Prostate gland (tissue), 2 donors: ENCODE data around the gene SCCPDH. TPM values are rescaled to one million over a fixed set of nuclear protein-coding genes. Genes with fewer than 3 reads are reported as not detected.
A peak's percentile ranks its signal among the peaks of the same experiment; 100 is the strongest.
"Not testable (repeated sequence)": the region's sequence is repeated elsewhere in the genome, so short reads cannot be mapped to it uniquely, and the experiment has no call there.

ENCODE experiments used
- DNase-seq: peaks from one replicate; pipeline ENCODE4 v3.0.0-alpha.2; 2019; ENCODE audit warnings: low spot score
- H3K27ac ChIP-seq, 2 donors: fragments of 200-600 bp; sonication (generic); 2 replicates each; pipeline ENCODE4 v1.5.1; 2017 to 2019
- H3K27me3 ChIP-seq: fragments of 200-600 bp; sonication (generic); replicated peaks from 2 replicates; pipeline ENCODE4 v1.5.1; 2019; ENCODE audit not compliant: insufficient read depth
- H3K36me3 ChIP-seq, 2 donors: fragments of 200-600 bp; sonication (generic); 1 replicate in 1 of 2; 2 replicates in 1 of 2; pipeline versions ENCODE4 v1.5.1 to v1.8.1; 2017 to 2019
- H3K4me1 ChIP-seq: fragments of 200-600 bp; sonication (generic); replicated peaks from 2 replicates; pipeline ENCODE4 v1.5.1; 2019
- H3K4me3 ChIP-seq, 2 donors: fragments of 200-600 bp; sonication (generic); 2 replicates each; pipeline ENCODE4 v1.5.1; 2017 to 2019
- H3K9me3 ChIP-seq: fragments of 200-600 bp; sonication (generic); 2 replicates; pipeline ENCODE4 v1.5.1; 2017
- POLR2A ChIP-seq: fragments of 450-650 bp; IDR thresholded peaks from one replicate; pipeline ENCODE4 v1.6.1; 2016; ENCODE audit warnings: antibody characterized with exemption, mild to moderate bottlenecking
- POLR2AphosphoS5 ChIP-seq: sonication (generic); formaldehyde crosslinking; IDR thresholded peaks from one replicate; pipeline ENCODE4 v1.6.1; 2017; ENCODE audit warnings: antibody characterized with exemption
- WGBS: methylation state at CpG from one replicate; pipeline ENCODE4 v1.1.5; 2018; 5-methylcytosine and 5-hydroxymethylcytosine counted together
- intact Hi-C: fragments of 100-400 bp; cut with DNase I; formaldehyde crosslinking; loops from one replicate; pipeline ENCODE4 v1.14.2; 2022
- total RNA-seq, 2 donors: library from RNA; depleted of rRNA; stranded (reverse); fragments of >200 nt; gene quantifications; one replicate each; pipeline ENCODE4 v1.1.0, GENCODE V29; 2016
- TF ChIP-seq, protein P1 (sequence below), 4 experiments: fragments of 200-600 bp in 2 of 4; fragments of 450-650 bp in 2 of 4; sonication (generic) in 2 of 4; IDR thresholded peaks; 1 replicate in 3 of 4; 2 replicates in 1 of 4; pipeline ENCODE4 v1.5.1; 2016 to 2019; ENCODE audit warnings: antibody characterized with exemption in 4 of 4, mild to moderate bottlenecking in 2 of 4, moderate library complexity in 2 of 4

The SCCPDH gene
- total RNA-seq, 2 donors from 2014 or later, result 49.6 to 67.4 TPM

DNA sequence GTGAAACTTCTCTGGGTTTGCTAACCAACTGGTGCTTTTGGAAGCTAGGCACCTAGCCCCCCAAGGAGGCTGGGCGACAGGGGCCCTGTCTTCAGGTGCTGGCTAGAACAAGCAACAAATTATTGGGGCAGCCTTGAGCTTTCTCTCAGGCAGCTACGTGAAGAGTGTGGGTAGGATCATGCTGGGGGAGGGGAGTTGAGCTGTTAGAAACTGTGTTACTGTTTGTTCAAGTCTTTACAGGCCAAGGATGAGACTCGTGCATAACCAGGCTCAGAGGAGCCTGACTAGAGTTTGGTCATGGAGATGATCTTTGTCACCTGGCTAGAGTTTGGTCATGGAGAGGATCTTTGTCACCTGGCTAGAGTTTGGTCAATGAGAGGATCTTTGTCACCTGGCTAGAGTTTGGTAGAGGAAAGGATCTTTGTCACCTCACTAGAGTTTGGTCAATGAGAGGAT is 12.6 kb upstream of the SCCPDH start:
- no peak overlapping the region for H3K4me3 ChIP-seq
- H3K9me3 ChIP-seq, result no peaks in the 10 kb centered on the region
- no peaks in the 10 kb centered on the region for H3K27me3 ChIP-seq
- no peaks in the 10 kb centered on the region for H3K36me3 ChIP-seq
- intact Hi-C loops, result no loop called here
- H3K4me1 ChIP-seq, result no peaks in the 10 kb centered on the region
- WGBS, result 66% methylated on average over 3 of the region's 3 CpGs
- no peak overlapping the region for H3K27ac ChIP-seq
- no peak for DNase-seq
- TF ChIP-seq POLR2AphosphoS5, result no peak
- TF ChIP-seq, protein P1, sequence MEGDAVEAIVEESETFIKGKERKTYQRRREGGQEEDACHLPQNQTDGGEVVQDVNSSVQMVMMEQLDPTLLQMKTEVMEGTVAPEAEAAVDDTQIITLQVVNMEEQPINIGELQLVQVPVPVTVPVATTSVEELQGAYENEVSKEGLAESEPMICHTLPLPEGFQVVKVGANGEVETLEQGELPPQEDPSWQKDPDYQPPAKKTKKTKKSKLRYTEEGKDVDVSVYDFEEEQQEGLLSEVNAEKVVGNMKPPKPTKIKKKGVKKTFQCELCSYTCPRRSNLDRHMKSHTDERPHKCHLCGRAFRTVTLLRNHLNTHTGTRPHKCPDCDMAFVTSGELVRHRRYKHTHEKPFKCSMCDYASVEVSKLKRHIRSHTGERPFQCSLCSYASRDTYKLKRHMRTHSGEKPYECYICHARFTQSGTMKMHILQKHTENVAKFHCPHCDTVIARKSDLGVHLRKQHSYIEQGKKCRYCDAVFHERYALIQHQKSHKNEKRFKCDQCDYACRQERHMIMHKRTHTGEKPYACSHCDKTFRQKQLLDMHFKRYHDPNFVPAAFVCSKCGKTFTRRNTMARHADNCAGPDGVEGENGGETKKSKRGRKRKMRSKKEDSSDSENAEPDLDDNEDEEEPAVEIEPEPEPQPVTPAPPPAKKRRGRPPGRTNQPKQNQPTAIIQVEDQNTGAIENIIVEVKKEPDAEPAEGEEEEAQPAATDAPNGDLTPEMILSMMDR (IDR thresholded peaks at IDR 0.05), result no peak
- TF ChIP-seq POLR2A, result no peak

DNA sequence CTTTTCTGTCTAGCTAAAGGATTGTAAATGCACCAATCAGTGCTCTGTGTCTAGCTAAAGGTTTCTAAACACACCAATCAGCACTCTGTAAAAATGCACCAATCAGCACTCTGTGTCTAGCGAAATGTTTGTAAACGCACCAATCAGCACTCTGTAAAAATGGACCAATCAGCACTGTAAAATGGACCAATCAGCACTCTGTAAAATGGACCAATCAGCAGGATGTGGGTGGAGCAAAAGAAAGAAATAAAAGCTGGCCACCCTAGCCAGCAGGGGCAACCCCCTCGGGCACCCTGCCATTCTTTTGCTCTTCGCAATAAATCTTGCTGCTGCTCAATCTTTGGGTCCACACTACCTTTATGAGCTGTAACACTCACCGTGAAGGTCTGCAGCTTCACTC is 11.8 kb upstream of the SCCPDH start:
- H3K9me3 ChIP-seq, H3K4me1 ChIP-seq, H3K27me3 ChIP-seq, H3K4me3 ChIP-seq, H3K27ac ChIP-seq, H3K36me3 ChIP-seq, intact Hi-C loops, DNase-seq: not testable (repeated sequence)
- 87% methylated on average over 5 of the region's 5 CpGs for WGBS

DNA sequence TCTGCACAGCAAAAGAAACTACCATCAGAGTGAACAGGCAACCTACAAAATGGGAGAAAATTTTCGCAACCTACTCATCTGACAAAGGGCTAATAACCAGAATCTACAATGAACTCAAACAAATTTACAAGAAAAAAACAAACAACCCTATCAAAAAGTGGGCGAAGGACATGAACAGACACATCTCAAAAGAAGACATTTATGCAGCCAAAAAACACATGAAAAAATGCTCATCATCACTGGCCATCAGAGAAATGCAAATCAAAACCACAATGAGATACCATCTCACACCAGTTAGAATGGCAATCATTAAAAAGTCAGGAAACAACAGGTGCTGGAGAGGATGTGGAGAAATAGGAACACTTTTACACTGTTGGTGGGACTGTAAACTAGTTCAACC is 4.8 kb upstream of the SCCPDH start:
- H3K27me3 ChIP-seq, H3K36me3 ChIP-seq, intact Hi-C loops, H3K4me3 ChIP-seq, H3K9me3 ChIP-seq, H3K4me1 ChIP-seq, H3K27ac ChIP-seq, DNase-seq: not testable (repeated sequence)
- WGBS, result 67% methylated on average over 1 of the region's 2 CpGs

DNA sequence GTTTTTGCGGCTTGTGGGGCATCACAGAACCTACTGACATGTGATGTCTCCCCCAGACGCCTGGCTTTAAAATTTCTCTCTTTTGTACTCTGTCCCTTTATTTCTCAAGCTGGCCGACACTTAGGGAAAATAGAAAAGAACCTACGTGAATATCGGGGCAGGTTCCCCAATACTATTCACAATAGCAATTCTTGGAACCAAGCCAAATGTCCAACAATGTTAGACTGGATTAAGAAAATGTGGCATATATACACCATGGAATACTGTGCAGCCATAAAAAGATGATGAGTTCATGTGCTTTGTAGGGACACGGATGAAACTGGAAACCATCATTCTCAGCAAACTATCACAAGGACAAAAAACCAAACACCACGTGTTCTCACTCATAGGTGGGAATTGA is 3.4 kb upstream of the SCCPDH start:
- H3K36me3 ChIP-seq, H3K4me3 ChIP-seq, H3K9me3 ChIP-seq, H3K4me1 ChIP-seq, H3K27ac ChIP-seq, DNase-seq, H3K27me3 ChIP-seq, intact Hi-C loops: not testable (repeated sequence)
- 92% methylated on average over 7 of the region's 7 CpGs for WGBS

DNA sequence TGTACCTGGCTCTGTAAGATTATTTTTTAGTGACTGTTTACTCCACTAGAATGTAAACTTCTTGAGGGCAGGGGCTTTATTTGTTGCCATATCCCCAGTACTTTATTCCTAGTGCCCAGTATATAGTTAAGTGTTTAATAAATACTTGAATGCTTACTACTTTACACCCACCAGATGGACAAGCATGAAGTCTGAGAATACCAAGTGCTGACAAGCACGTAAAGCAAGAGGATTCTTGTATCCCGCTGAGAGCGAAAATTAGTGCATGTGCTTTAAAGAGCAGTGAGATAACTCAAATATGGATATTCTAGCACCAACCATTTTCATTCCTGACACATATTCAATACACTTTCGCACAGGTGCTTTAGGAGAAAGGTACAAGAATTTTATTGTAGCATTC is 1.5 kb upstream of the SCCPDH start:
- Histone ChIP-seq H3K27ac (no peak overlapping the region), H3K4me3 (no peak overlapping the region), H3K4me1 (no peaks in the 10 kb centered on the region), H3K9me3 (no peaks in the 10 kb centered on the region), H3K27me3 (no peaks in the 10 kb centered on the region), H3K36me3 (no peaks in the 10 kb centered on the region)
- DNase-seq, result no peak
- 80% methylated on average over 4 of the region's 4 CpGs for WGBS
- TF ChIP-seq, protein P1 (IDR thresholded peaks at IDR 0.05), result no peak
- TF ChIP-seq POLR2AphosphoS5, result no peak
- no peak for TF ChIP-seq POLR2A
- intact Hi-C loops, result no loop called here

DNA sequence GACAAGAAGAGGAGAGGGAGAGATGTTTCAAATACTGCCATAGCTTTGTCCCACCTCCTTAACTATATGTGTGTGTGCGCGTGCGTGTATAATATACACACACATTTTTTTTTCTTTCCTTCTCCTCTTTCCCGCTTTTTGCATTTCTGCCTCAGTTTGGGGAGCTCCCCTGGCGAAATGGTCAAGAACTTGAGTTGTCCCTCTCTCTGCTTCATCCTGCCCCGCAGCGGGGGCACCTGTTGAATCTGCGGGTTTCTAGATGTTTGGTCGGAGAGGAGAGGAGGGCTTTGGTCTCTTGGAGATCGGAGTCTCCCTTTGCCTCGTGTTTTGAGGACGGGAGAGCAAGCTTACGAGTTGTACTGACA is 504 bp downstream of the SCCPDH start:
- TF ChIP-seq POLR2A (no peak), POLR2AphosphoS5 (no peak)
- TF ChIP-seq, protein P1 (IDR thresholded peaks at IDR 0.05), result no peak
- Histone ChIP-seq H3K36me3 (peaks cover 0 to 7% of the 10 kb centered on the region in 2 donors), H3K9me3 (no peaks in the 10 kb centered on the region), H3K27me3 (no peaks in the 10 kb centered on the region), H3K4me3 (peak overlapping the region; percentile 55 to 80), H3K27ac (peak overlapping the region; percentile 88 to 89), H3K4me1 (no peaks in the 10 kb centered on the region)
- intact Hi-C loops, result no loop called here
- 1% methylated on average over 13 of the region's 13 CpGs for WGBS
- DNase-seq, result no peak
